HepG2 (cell line): Measurements from ENCODE around the gene RAB6B. TPM values are rescaled to one million over a fixed set of nuclear protein-coding genes. Genes with fewer than 3 reads are reported as not detected.

Experiments
- ATAC-seq: fragments of 200-7000 bp; cut with Tn5 transposase; 3 replicates; pipeline ENCODE4 v1.9.1; 2020; ENCODE audit warnings: mild to moderate bottlenecking, moderate library complexity
- BruUV-seq: library from RNA; stranded (reverse); fragments of 400-500 nt; replicated peaks from 2 replicates; lab custom pipeline; 2021; lab: Mats Ljungman, UMichigan
- CTCF ChIA-PET: fragments of 300-600 bp; formaldehyde crosslinking; extraction: SDS; loops from one replicate; lab custom pipeline; 2021; ENCODE audit warnings: low total read pairs, inconsistent platforms, low intra/inter-chr PET ratio; lab: Yijun Ruan, JAX
- POLR2A ChIA-PET: fragments of 350-600 bp; sonication (Branson Sonifier 250); formaldehyde crosslinking; loops from one replicate; lab custom pipeline; 2020; ENCODE audit warnings: antibody characterized with exemption, inconsistent platforms; lab: Yijun Ruan, JAX
- DNase-seq: peaks from one replicate; pipeline ENCODE4 v3.0.0-alpha.2; 2015; ENCODE audit warnings: low spot score
- FAIRE-seq: peaks from 3 replicates; lab custom pipeline; 2011; peaks lifted over from hg19 to GRCh38; lab: Jason Lieb, UNC
- H2AFZ ChIP-seq: one replicate; pipeline ENCODE4 v1.6.1; 2011; ENCODE audit warnings: low read length, inconsistent platforms
- H3K27ac ChIP-seq: fragments of 300-600 bp; 3 replicates; pipeline ENCODE4 v1.8.0; 2011; ENCODE audit warnings: mixed run types, mild to moderate bottlenecking, mixed read lengths, low read length, inconsistent platforms; ENCODE audit not compliant: insufficient read depth; ENCODE audit errors: extremely low read length
- H3K27me3 ChIP-seq, 2 experiments: fragments of 200-600 bp in 1 of 2; 2 replicates in 1 of 2; 3 replicates in 1 of 2; pipeline versions ENCODE4 v1.6.0 to v1.8.0; 2011; ENCODE audit warnings: low read length in 2 of 2, mild to moderate bottlenecking in 2 of 2, moderate library complexity in 2 of 2, inconsistent platforms in 1 of 2; ENCODE audit not compliant: insufficient read depth in 2 of 2, control insufficient read depth in 1 of 2
- H3K36me3 ChIP-seq, 2 experiments: fragments of 200-600 bp in 1 of 2; replicated peaks in 1 of 2; 2 replicates in 1 of 2; 3 replicates in 1 of 2; pipeline versions ENCODE4 v1.5.1 to v1.8.0; 2011; ENCODE audit warnings: low read length in 2 of 2, inconsistent platforms in 1 of 2; ENCODE audit not compliant: insufficient read depth in 2 of 2, control insufficient read depth in 1 of 2
- H3K4me1 ChIP-seq: 2 replicates; pipeline ENCODE4 v1.5.1; 2012; ENCODE audit warnings: low read length, inconsistent platforms; ENCODE audit not compliant: insufficient read depth
- H3K4me2 ChIP-seq: 2 replicates; pipeline ENCODE4 v1.6.0; 2011; ENCODE audit warnings: low read depth, low read length, inconsistent platforms
- H3K4me3 ChIP-seq, 3 experiments: fragments of 200-600 bp in 1 of 3; sonication (generic), shearing (Covaris generic) in 1 of 3; replicated peaks in 1 of 3; 2 replicates each; pipeline ENCODE4 v1.5.1; 2011 to 2016; ENCODE audit warnings: low read length in 3 of 3, inconsistent platforms in 2 of 3, low read depth in 2 of 3, mild to moderate bottlenecking in 2 of 3, control low read depth in 1 of 3, mixed read lengths in 1 of 3; ENCODE audit not compliant: insufficient read depth in 1 of 3
- H3K79me2 ChIP-seq: one replicate; pipeline ENCODE4 v1.6.1; 2011; ENCODE audit warnings: low read length, inconsistent platforms; ENCODE audit not compliant: insufficient read depth
- H3K9ac ChIP-seq: 2 replicates; pipeline ENCODE4 v1.6.0; 2011; ENCODE audit warnings: mild to moderate bottlenecking, low read depth, low read length, inconsistent platforms; ENCODE audit not compliant: insufficient read depth
- H3K9me3 ChIP-seq: 2 replicates; pipeline ENCODE4 v1.5.1; 2012; ENCODE audit warnings: mild to moderate bottlenecking, low read length
- H4K20me1 ChIP-seq: 2 replicates; pipeline ENCODE4 v1.6.0; 2011; ENCODE audit warnings: inconsistent platforms, mild to moderate bottlenecking, low read length, moderate library complexity; ENCODE audit not compliant: insufficient read depth
- ATF5 ChIP-seq: sonication (generic); formaldehyde crosslinking; IDR thresholded peaks from 2 replicates; pipeline ENCODE4 v1.4.0; 2020; ENCODE audit warnings: mild to moderate bottlenecking, low read depth, missing genetic modification reagents
- ATF7 ChIP-seq, 2 experiments: fragments of 450-650 bp in 1 of 2; sonication (generic) in 1 of 2; formaldehyde crosslinking in 1 of 2; IDR thresholded peaks; 2 replicates each; pipeline versions ENCODE4 v1.4.0 to v1.6.1; 2016 to 2020; ENCODE audit warnings: antibody characterized with exemption in 1 of 2, mild to moderate bottlenecking in 1 of 2, missing genetic modification reagents in 1 of 2
- FOXC1 ChIP-seq: sonication (generic); formaldehyde crosslinking; IDR thresholded peaks from 2 replicates; pipeline ENCODE4 v1.8.0; 2022; ENCODE audit warnings: mild to moderate bottlenecking, missing genetic modification reagents, borderline replicate concordance
- FOXM1 ChIP-seq: sonication (generic); formaldehyde crosslinking; IDR thresholded peaks from 2 replicates; pipeline ENCODE4 v1.5.0; 2020; ENCODE audit warnings: missing genetic modification reagents
- FOXP1 ChIP-seq, 2 experiments: fragments of 450-650 bp in 1 of 2; IDR thresholded peaks; 2 replicates each; pipeline ENCODE4 v1.6.1; 2017 to 2018; ENCODE audit warnings: antibody characterized with exemption in 1 of 2
- GFI1 ChIP-seq: sonication (generic); formaldehyde crosslinking; IDR thresholded peaks from 2 replicates; pipeline ENCODE4 v1.5.0; 2020; ENCODE audit warnings: missing genetic modification reagents, mild to moderate bottlenecking, borderline replicate concordance
- JDP2 ChIP-seq: sonication (generic); formaldehyde crosslinking; IDR thresholded peaks from 2 replicates; pipeline ENCODE4 v1.8.1; 2022; ENCODE audit warnings: missing genetic modification reagents, borderline replicate concordance
- PAF1 ChIP-seq: IDR thresholded peaks from 2 replicates; pipeline ENCODE4 v1.6.1; 2016; ENCODE audit warnings: missing genetic modification reagents, missing compliant biosample characterization
- PAWR ChIP-seq: sonication (generic); formaldehyde crosslinking; IDR thresholded peaks from 2 replicates; pipeline ENCODE4 v1.4.0; 2020; ENCODE audit warnings: missing genetic modification reagents, mild to moderate bottlenecking, borderline replicate concordance
- SAFB2 ChIP-seq: sonication (generic); formaldehyde crosslinking; IDR thresholded peaks from 2 replicates; pipeline ENCODE4 v1.5.1; 2020; ENCODE audit warnings: missing genetic modification reagents, low read depth, mild to moderate bottlenecking, borderline replicate concordance
- SOX5 ChIP-seq: IDR thresholded peaks from 2 replicates; pipeline ENCODE4 v1.6.1; 2016; ENCODE audit warnings: borderline replicate concordance
- ZNF207 ChIP-seq: fragments of 450-650 bp; IDR thresholded peaks from 2 replicates; pipeline ENCODE4 v1.6.1; 2016; ENCODE audit warnings: antibody characterized with exemption, borderline replicate concordance
- ZNF691 ChIP-seq: sonication (generic); formaldehyde crosslinking; IDR thresholded peaks from 2 replicates; pipeline ENCODE4 v1.4.0; 2020; ENCODE audit warnings: missing genetic modification reagents, low read depth, mild to moderate bottlenecking, borderline replicate concordance
- WGBS: methylation state at CpG from one replicate; pipeline ENCODE4 v1.1.6; 2017; ENCODE audit warnings: low lambda C conversion rate; 5-methylcytosine and 5-hydroxymethylcytosine counted together
- in situ Hi-C: cut with HindIII; loops from 2 replicates; pipeline ENCODE4 v1.10.0; 2017; ENCODE audit warnings: low pct_unique_long_range_greater_than_20kb; ENCODE audit not compliant: extremely low pct_ligation_motif_present
- intact Hi-C: fragments of 100-400 bp; cut with micrococcal nuclease; formaldehyde crosslinking; loops from one replicate; pipeline ENCODE4 v1.10.0; 2022; ENCODE audit not compliant: unreplicated experiment
- polyA plus RNA-seq, 8 experiments: library from polyadenylated mRNA; depleted of rRNA in 3 of 8; stranded (reverse) in 7 of 8; unstranded in 1 of 8; fragments of >200 nt; fragmentation: Illumina TruSeq in 4 of 8; extraction: Trizol in 4 of 8; gene quantifications; 2 replicates each; pipeline versions ENCODE4 v1.2.1 to v1.2.3, GENCODE V29; 2011 to 2016; ENCODE audit warnings: low read depth in 4 of 8, missing spikeins in 1 of 8, mixed read lengths in 1 of 8; ENCODE audit not compliant: insufficient read depth in 1 of 8
- total RNA-seq, 5 experiments: library from RNA; depleted of rRNA; stranded (reverse); fragments of >200 nt; fragmentation: Illumina TruSeq; extraction: Trizol; gene quantifications; 2 replicates each; pipeline ENCODE4 v1.2.3, GENCODE V29; 2016; ENCODE audit warnings: low read depth in 1 of 5
- TF ChIP-seq, protein P1 (sequence below): sonication (generic); formaldehyde crosslinking; conservative IDR thresholded peaks from 2 replicates; pipeline ENCODE4 v1.8.1; 2023; ENCODE audit warnings: missing genetic modification reagents

Gene RAB6B
- total and polyA plus RNA-seq, 2 of the 13 experiments (the other 11 are each of a cell fraction or from before 2014, with no cell fraction given), result 0.16 TPM; not detected in 1

GRCh38 chr3:133820129-133820528, 75.6 kb downstream of the RAB6B start:
- ATAC-seq (no peak), DNase-seq (no peak), FAIRE-seq (no peak)
- CTCF ChIA-PET, result no interaction called here
- Histone ChIP-seq H3K4me1 (0 out of 2 replicates have a peak, but pooled peaks cover 5% of the 10 kb centered on the region), H3K9ac (no peak overlapping the region), H3K27ac (no peak overlapping the region), H3K4me3 (no peak overlapping the region), H4K20me1 (0 out of 2 replicates have a peak, but pooled peaks cover 2% of the 10 kb centered on the region), H3K79me2 (no peaks in the 10 kb centered on the region), H3K4me2 (no peak overlapping the region), H3K36me3 (peaks cover 20 to 57% of the 10 kb centered on the region in 2 experiments), H3K27me3 (no peaks in the 10 kb centered on the region), H2AFZ (no peak overlapping the region), H3K9me3 (no peaks in the 10 kb centered on the region)
- POLR2A ChIA-PET, result no interaction called here
- BruUV-seq, result no TSS peak
- 94% methylated on average over 4 of the region's 4 CpGs for WGBS
- no peak for TF ChIP-seq ZNF691 (CRISPR knock-in tag)
- TF ChIP-seq PAF1, result no peak
- TF ChIP-seq FOXP1 (IDR thresholded peaks at IDR 0.05), result no peak
- TF ChIP-seq FOXP1 (CRISPR knock-in tag; IDR thresholded peaks at IDR 0.05), result no peak
- no peak for TF ChIP-seq ATF5 (CRISPR knock-in tag)
- in situ Hi-C loops, result loop anchor here (5.0 kb wide), 1 partner anchor 158 kb away; the partner anchor contains the start of gene TOPBP1
- intact Hi-C loops, result loop anchor here (5.0 kb wide), 1 partner anchor 158 kb away; the partner anchor contains the start of gene TOPBP1

GRCh38 chr3:133815386-133815785, 80.3 kb downstream of the RAB6B start:
- 0 out of 2 replicates have a peak, but pooled peaks cover 2% of the 10 kb centered on the region for H4K20me1 ChIP-seq
- peaks cover 17 to 68% of the 10 kb centered on the region in 2 experiments for H3K36me3 ChIP-seq
- H3K4me3 ChIP-seq, result no peak overlapping the region
- POLR2A ChIA-PET, result no interaction called here
- H3K79me2 ChIP-seq, result no peaks in the 10 kb centered on the region
- in situ Hi-C loops (no loop called here), intact Hi-C loops (no loop called here)
- CTCF ChIA-PET, result no interaction called here
- no peak overlapping the region for H2AFZ ChIP-seq
- ATAC-seq (no peak), FAIRE-seq (no peak), DNase-seq (no peak)
- no peaks in the 10 kb centered on the region for H3K9me3 ChIP-seq
- no peak overlapping the region for H3K9ac ChIP-seq
- WGBS, result 96% methylated on average over 2 of the region's 2 CpGs
- no peak overlapping the region for H3K4me2 ChIP-seq
- H3K27me3 ChIP-seq, result no peaks in the 10 kb centered on the region
- BruUV-seq, result no TSS peak
- H3K4me1 ChIP-seq, result no peaks in the 10 kb centered on the region
- H3K27ac ChIP-seq, result no peak overlapping the region
- TF ChIP-seq SOX5 (CRISPR knock-in tag) (no peak), FOXM1 (no peak), FOXC1 (no peak), SAFB2 (CRISPR knock-in tag) (no peak), JDP2 (CRISPR knock-in tag) (no peak), PAWR (no peak), ATF7 (IDR thresholded peaks at IDR 0.05) (no peak), ATF7 (CRISPR knock-in tag; IDR thresholded peaks at IDR 0.05) (no peak), ZNF207 (no peak), GFI1 (no peak)
- TF ChIP-seq, protein P1, sequence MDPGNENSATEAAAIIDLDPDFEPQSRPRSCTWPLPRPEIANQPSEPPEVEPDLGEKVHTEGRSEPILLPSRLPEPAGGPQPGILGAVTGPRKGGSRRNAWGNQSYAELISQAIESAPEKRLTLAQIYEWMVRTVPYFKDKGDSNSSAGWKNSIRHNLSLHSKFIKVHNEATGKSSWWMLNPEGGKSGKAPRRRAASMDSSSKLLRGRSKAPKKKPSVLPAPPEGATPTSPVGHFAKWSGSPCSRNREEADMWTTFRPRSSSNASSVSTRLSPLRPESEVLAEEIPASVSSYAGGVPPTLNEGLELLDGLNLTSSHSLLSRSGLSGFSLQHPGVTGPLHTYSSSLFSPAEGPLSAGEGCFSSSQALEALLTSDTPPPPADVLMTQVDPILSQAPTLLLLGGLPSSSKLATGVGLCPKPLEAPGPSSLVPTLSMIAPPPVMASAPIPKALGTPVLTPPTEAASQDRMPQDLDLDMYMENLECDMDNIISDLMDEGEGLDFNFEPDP (CRISPR knock-in tag), result no peak
